Upper lobe of left lung (tissue), 6 donors: ENCODE measurements around the gene USP22. TPM values are rescaled to one million over a fixed set of nuclear protein-coding genes. Genes with fewer than 3 reads are reported as not detected.

Experiments used
- ATAC-seq, 2 donors: fragments of 200-7000 bp; cut with Tn5 transposase; one replicate each; pipeline ENCODE4 v1.9.1; 2022; ENCODE audit warnings: mild to moderate bottlenecking in 2 of 2, moderate library complexity in 2 of 2; ENCODE audit not compliant: low FRiP score in 2 of 2
- DNase-seq, 2 donors: peaks; one replicate each; pipeline ENCODE4 v3.0.0-alpha.2; 2019 to 2020
- H3K27ac ChIP-seq, 4 donors: fragments of 200-600 bp; sonication (generic); one replicate each; pipeline ENCODE4 v1.5.1; 2016 to 2019
- H3K27me3 ChIP-seq, 4 donors: fragments of 200-600 bp; sonication (generic); one replicate each; pipeline ENCODE4 v1.5.1; 2017 to 2019
- H3K36me3 ChIP-seq, 4 donors: fragments of 200-600 bp; sonication (generic); one replicate each; pipeline ENCODE4 v1.5.1; 2016 to 2019
- H3K4me1 ChIP-seq, 4 donors: fragments of 200-600 bp; sonication (generic); one replicate each; pipeline ENCODE4 v1.5.1; 2018 to 2019
- H3K4me3 ChIP-seq, 4 donors: fragments of 200-600 bp; sonication (generic); one replicate each; pipeline ENCODE4 v1.5.1; 2017 to 2019; ENCODE audit warnings: mild to moderate bottlenecking in 2 of 4, moderate library complexity in 1 of 4
- H3K9me3 ChIP-seq, 4 donors: fragments of 200-600 bp; sonication (generic); one replicate each; pipeline ENCODE4 v1.5.1; 2018 to 2019
- CTCF ChIP-seq, 6 experiments: fragments of 450-650 bp in 4 of 6; fragments of 200-600 bp in 2 of 6; sonication (generic) in 2 of 6; IDR thresholded peaks; one replicate each; pipeline ENCODE4 v1.5.1; 2016 to 2019; ENCODE audit warnings: antibody characterized with exemption in 6 of 6
- EP300 ChIP-seq, 4 donors: sonication (generic); formaldehyde crosslinking; IDR thresholded peaks; one replicate each; pipeline ENCODE4 v1.5.1; 2017; ENCODE audit warnings: antibody characterized with exemption in 4 of 4, control low read depth in 2 of 4
- POLR2A ChIP-seq, 4 donors: fragments of 450-650 bp; IDR thresholded peaks; one replicate each; pipeline ENCODE4 v1.5.1; 2016 to 2017; ENCODE audit warnings: antibody characterized with exemption in 4 of 4, mild to moderate bottlenecking in 2 of 4
- POLR2AphosphoS5 ChIP-seq, 2 donors: sonication (generic); formaldehyde crosslinking; IDR thresholded peaks; one replicate each; pipeline ENCODE4 v1.5.1; 2017; ENCODE audit warnings: antibody characterized with exemption in 2 of 2
- WGBS, 2 donors: methylation state at CpG; one replicate each; pipeline ENCODE4 v1.1.5; 2017 to 2018; 5-methylcytosine and 5-hydroxymethylcytosine counted together
- total RNA-seq, 6 donors: library from RNA; depleted of rRNA in 4 of 6; stranded (reverse); fragments of >200 nt in 4 of 6; gene quantifications; one replicate each; pipeline versions ENCODE4 v1.1.0 to v1.2.1, GENCODE V29; 2016 to 2021
- donor health status: DM: no; HTN: no; CAD: no; lungs with moderate emphysema.
- donor health status: DM: no; HTN: yes; CAD: no; lungs with severe emphysema.

Gene USP22
- total RNA-seq, 6 donors from 2014 or later = 134 to 302 (median 177) TPM

- Histone ChIP-seq H3K36me3 (no peaks in the 10 kb centered on the region), H3K4me3 (no peak overlapping the region), H3K4me1 (peaks cover 4 to 11% (median 9%) of the 10 kb centered on the region in 4 donors), H3K27me3 (no peaks in the 10 kb centered on the region), H3K27ac (no peak overlapping the region), H3K9me3 (no peaks in the 10 kb centered on the region)
- no peak for ATAC-seq
- no peak for DNase-seq
- 72 to 75% methylated on average over 11 to 12 of the region's 12 CpGs for WGBS, 2 donors
- TF ChIP-seq POLR2AphosphoS5 (IDR thresholded peaks at IDR 0.05) (no peak), CTCF (IDR thresholded peaks at IDR 0.05) (no peak), EP300 (IDR thresholded peaks at IDR 0.05) (no peak), POLR2A (IDR thresholded peaks at IDR 0.05) (no peak)
These were observed 50.4 kb downstream of the USP22 start for GRCh38 chr17:20992416-20992815.

DNA sequence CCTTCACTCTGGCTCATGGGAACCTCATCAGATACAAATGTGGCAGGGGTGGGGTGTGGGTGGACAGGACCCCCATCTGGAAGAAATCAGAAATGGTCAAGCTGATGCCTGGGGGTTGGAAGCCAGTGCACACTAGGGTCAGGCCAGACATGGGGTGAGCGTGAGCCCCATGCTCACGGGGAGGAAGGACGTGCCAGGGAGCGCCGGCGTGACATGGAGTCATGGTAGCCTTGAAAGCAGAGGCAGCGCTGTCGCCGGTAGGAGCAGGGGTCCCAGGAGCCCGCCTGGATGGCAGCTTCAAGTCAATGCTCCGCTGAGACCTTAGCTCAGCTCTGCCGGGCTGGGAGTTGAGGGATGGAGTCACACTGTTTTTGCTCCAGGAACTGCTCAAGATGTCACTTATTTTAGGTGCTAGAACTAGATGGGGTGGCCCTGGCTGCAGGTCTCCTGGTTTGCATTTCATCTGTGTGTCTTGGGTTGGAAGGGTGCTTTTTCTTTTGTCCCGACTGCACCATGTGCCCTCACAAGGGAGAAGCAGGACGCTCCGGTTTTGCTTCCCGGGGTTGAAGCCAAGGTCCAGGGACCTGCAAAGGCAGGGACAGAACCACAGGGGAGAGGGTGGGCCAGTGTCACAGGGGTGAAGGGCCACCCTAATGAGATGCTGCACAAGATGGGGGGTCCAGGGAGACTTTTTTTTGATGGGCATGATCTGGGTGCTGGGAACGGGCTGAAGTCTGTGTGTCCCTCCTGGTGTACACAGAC, 51.4 kb downstream of the USP22 start:
- 86 to 88% methylated on average over 17 of the region's 17 CpGs for WGBS, 2 donors
- Histone ChIP-seq H3K36me3 (no peaks in the 10 kb centered on the region), H3K27me3 (no peaks in the 10 kb centered on the region), H3K4me3 (no peak overlapping the region), H3K4me1 (peaks cover 4 to 11% (median 9%) of the 10 kb centered on the region in 4 donors), H3K27ac (no peak overlapping the region), H3K9me3 (no peaks in the 10 kb centered on the region)
- ATAC-seq = no peak
- no peak for DNase-seq
- TF ChIP-seq EP300 (IDR thresholded peaks at IDR 0.05) (no peak), POLR2A (IDR thresholded peaks at IDR 0.05) (no peak), POLR2AphosphoS5 (IDR thresholded peaks at IDR 0.05) (no peak), CTCF (IDR thresholded peaks at IDR 0.05) (no peak)

GRCh38 chr17:20989991-20990855, 52.6 kb downstream of the USP22 start:
- ATAC-seq = no peak
- peaks cover 4 to 11% (median 9%) of the 10 kb centered on the region in 4 donors for H3K4me1 ChIP-seq
- DNase-seq = no peak
- H3K9me3 ChIP-seq = no peaks in the 10 kb centered on the region
- no peaks in the 10 kb centered on the region for H3K36me3 ChIP-seq
- 65 to 70% methylated on average over 5 to 6 of the region's 6 CpGs for WGBS, 2 donors
- no peak overlapping the region for H3K27ac ChIP-seq
- H3K4me3 ChIP-seq = no peak overlapping the region
- TF ChIP-seq POLR2A (IDR thresholded peaks at IDR 0.05) = no peak
- TF ChIP-seq CTCF (IDR thresholded peaks at IDR 0.05) = no peak
- no peak for TF ChIP-seq POLR2AphosphoS5 (IDR thresholded peaks at IDR 0.05)
- no peak for TF ChIP-seq EP300 (IDR thresholded peaks at IDR 0.05)
- H3K27me3 ChIP-seq = no peaks in the 10 kb centered on the region

- ATAC-seq (no peak), DNase-seq (no peak)
- TF ChIP-seq EP300 (IDR thresholded peaks at IDR 0.05) (no peak), POLR2AphosphoS5 (IDR thresholded peaks at IDR 0.05) (no peak), POLR2A (IDR thresholded peaks at IDR 0.05) (no peak), CTCF (IDR thresholded peaks at IDR 0.05) (no peak)
- H3K4me1 ChIP-seq = peaks cover 4 to 11% (median 9%) of the 10 kb centered on the region in 4 donors
- no peaks in the 10 kb centered on the region for H3K36me3 ChIP-seq
- no peaks in the 10 kb centered on the region for H3K27me3 ChIP-seq
- H3K9me3 ChIP-seq = no peaks in the 10 kb centered on the region
- H3K27ac ChIP-seq = no peak overlapping the region
- WGBS, 2 donors = 89 to 91% methylated on average over 6 to 7 of the region's 7 CpGs
- H3K4me3 ChIP-seq = no peak overlapping the region
These were observed 53.3 kb downstream of the USP22 start for GRCh38 chr17:20989481-20989880.
